ENCODE results near the gene RPS23.

DNA sequence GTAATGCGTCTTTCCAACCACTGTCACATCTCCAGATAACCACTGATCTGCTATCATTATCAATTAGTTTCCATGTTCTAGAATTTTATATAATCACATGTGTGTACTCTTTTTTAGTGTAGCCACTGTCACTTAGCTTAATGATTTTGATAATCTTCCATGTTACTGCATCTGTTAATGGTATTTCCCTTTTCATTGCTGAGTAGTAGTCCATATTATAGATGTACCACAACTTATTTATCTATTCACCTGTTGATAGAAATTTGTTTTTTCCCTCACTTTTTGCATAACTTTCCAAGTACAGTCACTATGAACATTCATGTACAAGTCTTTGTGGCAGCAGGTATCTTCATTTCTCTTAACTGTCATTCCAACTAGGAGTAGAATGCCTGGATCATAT, 30.3 kb upstream of the RPS23 start:
- TF ChIP-seq, protein P1, sequence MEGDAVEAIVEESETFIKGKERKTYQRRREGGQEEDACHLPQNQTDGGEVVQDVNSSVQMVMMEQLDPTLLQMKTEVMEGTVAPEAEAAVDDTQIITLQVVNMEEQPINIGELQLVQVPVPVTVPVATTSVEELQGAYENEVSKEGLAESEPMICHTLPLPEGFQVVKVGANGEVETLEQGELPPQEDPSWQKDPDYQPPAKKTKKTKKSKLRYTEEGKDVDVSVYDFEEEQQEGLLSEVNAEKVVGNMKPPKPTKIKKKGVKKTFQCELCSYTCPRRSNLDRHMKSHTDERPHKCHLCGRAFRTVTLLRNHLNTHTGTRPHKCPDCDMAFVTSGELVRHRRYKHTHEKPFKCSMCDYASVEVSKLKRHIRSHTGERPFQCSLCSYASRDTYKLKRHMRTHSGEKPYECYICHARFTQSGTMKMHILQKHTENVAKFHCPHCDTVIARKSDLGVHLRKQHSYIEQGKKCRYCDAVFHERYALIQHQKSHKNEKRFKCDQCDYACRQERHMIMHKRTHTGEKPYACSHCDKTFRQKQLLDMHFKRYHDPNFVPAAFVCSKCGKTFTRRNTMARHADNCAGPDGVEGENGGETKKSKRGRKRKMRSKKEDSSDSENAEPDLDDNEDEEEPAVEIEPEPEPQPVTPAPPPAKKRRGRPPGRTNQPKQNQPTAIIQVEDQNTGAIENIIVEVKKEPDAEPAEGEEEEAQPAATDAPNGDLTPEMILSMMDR (IDR thresholded peaks at IDR 0.05) = no peak
- TF ChIP-seq POLR2A (IDR thresholded peaks at IDR 0.05) = no peak
